ENCODE results near the gene VMAC.

DNA sequence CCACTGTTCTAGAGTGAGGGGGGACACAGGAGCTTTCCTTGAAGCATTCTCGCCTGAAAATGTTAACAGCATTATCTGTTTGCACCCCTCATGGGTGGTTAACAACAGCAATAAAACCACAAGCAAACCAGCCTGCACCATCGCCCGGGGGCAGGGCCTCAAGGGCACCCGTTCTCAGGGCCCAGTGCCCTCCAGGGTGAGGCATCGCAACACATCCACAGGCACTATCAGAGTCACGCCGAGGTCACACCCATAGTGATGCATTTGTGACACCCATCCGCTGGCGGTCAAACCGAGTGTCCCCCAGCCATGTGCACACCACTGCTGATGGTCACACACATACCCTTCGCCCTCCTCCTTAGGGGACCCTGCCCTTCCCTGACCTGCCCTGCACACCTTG lies 38.9 kb upstream of the VMAC start:
- TF ChIP-seq, protein P1, sequence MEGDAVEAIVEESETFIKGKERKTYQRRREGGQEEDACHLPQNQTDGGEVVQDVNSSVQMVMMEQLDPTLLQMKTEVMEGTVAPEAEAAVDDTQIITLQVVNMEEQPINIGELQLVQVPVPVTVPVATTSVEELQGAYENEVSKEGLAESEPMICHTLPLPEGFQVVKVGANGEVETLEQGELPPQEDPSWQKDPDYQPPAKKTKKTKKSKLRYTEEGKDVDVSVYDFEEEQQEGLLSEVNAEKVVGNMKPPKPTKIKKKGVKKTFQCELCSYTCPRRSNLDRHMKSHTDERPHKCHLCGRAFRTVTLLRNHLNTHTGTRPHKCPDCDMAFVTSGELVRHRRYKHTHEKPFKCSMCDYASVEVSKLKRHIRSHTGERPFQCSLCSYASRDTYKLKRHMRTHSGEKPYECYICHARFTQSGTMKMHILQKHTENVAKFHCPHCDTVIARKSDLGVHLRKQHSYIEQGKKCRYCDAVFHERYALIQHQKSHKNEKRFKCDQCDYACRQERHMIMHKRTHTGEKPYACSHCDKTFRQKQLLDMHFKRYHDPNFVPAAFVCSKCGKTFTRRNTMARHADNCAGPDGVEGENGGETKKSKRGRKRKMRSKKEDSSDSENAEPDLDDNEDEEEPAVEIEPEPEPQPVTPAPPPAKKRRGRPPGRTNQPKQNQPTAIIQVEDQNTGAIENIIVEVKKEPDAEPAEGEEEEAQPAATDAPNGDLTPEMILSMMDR (IDR thresholded peaks at IDR 0.05; ENCODE audit: low read length) = no peak
- no peak for TF ChIP-seq EZH2 (optimal IDR thresholded peaks at IDR 0.05; ENCODE audit: low read depth, low read length)
